ENCODE measurements around the gene GTF3C2.
"Not testable (repeated sequence)": the region's sequence is repeated elsewhere in the genome, so short reads cannot be mapped to it uniquely, and the experiment has no call there.

The GTF3C2 gene

DNA sequence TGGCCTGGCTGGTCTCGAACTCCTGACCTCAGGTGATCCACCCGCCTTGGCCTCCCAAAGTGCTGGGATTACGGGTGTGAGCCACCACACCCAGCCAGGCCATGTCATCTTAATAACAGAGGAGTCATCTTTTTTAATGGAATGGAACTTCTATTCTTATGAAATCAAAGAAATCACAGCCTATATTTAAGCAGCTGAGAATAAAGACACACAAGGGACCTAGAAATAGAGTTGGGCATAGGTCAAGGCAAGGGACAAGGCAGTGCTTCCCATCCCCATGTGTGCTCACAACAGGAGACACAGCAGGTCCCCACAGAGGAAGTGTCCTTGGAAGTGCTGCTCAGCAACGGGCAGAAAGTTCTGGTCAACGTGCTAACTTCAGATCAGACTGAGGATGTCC, 17.0 kb upstream of the GTF3C2 start:
- no peak for DNase-seq (ENCODE audit: low read depth)

DNA sequence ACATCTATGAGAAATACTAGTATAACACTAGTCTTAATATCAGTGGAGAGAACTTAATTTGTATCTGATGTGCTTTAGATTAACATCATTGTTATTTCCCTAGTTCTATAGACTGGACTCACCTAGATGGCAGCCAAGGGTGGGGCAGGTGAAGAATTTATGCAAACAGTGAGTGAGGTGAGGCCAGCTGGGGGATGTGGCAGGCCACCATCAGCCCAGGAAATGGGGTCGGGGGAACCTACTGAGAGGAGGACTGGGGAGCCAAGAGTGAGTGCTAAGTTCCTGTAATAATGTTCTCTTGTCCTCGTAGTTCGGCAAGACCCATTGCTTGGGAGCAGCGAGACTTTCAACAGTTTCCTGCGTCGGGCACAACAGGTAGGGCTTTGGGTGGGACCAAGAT, 16.4 kb upstream of the GTF3C2 start:
- DNase-seq (ENCODE audit: low read depth), result no peak

DNA sequence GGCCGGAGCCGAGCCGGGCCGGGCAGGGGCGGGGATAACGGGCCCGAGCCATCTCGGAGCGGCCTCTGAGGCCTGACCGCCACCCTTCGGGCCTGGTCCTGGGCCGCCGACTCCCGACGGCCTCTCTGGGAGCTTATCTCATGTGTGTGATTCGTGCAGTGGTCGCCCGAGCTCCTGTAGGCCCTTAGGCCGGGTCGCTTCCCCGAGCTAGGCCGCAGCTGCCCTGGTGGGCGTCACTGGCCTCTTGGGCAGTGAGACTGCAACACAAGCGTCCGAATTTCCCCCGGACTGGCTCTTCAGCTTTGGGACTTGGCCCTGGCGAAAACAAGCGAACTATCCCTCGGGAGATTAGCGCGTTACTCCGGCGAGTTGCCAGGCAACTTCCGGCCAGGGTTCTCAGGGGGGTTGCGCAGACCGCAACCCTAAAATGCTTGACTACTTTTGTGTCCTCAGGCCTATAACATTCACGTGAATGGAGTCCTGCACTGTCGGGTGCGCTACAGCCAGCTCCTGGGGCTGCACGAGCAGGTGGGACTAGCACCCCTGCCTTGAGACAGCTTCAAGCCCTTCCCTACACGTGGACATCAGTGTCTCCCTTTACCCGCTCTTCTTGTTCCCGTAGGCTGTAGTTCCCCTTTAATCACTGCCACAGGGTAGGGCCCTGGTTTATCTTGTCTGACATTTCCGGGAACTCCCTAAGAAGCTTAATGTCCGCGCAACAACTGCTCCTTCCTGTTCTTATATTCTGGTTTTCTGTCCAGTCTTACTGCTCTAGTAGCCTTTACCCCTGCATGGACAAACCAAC, 14.5 kb upstream of the GTF3C2 start:
- no peak for DNase-seq (ENCODE audit: low read depth)

DNA sequence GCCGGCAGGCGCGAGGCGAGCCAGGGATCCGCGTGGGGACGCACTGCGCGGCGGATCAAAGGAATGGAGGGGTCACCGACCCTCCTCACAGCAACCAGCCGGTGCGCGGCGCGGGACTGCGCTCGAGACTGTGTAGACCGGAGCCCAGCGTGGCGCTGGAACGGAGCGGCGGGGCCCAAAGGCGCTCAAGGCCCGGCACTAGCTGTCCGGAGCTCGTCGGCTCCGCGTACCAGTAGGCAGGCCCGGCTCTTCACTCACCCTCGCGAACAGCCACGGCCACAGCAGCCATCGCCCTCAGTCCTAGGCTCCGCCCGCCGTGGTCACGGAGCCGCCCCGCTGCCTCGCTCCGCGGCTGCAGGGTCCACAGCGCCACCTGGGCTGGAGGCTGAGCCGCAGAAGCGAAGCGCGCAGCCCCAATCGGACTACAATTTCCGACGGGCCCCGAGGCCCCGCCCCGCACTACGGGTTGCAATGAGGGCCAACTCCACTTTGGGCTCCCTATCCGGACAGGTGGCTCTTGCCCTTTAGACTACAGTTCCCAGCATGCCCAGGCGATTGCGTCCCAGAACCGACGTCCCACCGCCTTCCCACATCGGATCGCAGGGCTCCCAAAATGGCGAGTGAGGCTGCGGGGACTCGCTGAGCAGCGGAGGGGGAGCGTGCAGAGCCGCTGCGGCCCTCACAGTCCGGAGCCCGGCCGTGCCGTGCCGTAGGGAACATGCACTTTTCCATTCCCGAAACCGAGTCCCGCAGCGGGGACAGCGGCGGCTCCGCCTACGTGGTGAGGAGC, 13.7 kb upstream of the GTF3C2 start, which contains the start of the genes EIF2B4 and SNX17:
Gene EIF2B4 (minus strand): TSS at position 313 of the 790 bp plus-strand sequence. CDS start 24 bp downstream, at position 289.
Gene SNX17 (plus strand): TSS at position 591 of the 790 bp plus-strand sequence. CDS start 128 bp downstream, at position 719.
- peak; percentile 99 for DNase-seq (ENCODE audit: low read depth)

DNA sequence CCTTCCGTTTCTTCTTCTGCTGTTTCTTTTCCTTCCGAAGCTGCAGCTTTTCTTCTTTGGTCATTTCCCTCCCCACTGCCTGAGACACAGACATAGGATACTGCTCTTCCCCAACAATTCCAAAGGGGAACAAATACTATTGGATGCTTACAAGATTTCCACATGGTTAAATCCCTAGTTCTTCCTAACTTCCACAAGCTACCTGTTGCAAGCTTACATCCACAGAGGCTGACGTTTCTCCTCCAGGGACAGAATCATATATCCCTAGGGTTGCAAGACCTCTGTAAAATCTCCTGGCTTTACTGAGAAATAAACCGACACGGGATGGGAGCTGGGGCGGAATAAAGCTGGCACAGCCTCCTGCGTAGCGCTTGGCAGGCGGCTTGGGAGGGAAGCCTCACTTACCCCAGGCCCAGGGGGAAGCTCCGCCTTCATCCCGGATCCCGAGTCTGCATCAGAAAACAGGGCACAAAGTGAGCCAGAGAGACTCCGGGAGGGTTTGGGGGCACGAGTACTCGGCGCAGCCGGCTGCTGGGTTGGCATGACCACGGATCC, 13.0 kb upstream of the GTF3C2 start:
- DNase-seq (ENCODE audit: low read depth), result no peak

DNA sequence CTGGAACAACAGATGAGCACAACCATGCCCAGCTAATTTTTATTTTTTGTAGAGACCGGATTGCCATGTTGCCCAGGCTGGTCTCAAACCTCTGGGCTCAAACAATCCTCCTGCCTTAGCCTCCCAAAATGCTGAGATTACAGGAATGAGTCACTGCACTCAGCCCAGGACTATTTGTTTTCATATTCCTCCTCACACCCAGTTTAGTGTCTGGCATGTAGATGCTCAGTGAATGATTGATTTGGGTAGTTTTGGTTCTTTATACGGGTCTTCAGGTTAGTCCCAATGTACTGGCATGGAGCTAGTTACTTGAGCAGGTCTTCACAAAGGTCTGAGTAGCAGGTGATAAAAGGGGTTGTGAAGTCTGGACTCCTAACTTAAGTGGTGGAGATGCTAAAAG, 7.4 kb upstream of the GTF3C2 start:
- no peak for DNase-seq (ENCODE audit: low read depth)

DNA sequence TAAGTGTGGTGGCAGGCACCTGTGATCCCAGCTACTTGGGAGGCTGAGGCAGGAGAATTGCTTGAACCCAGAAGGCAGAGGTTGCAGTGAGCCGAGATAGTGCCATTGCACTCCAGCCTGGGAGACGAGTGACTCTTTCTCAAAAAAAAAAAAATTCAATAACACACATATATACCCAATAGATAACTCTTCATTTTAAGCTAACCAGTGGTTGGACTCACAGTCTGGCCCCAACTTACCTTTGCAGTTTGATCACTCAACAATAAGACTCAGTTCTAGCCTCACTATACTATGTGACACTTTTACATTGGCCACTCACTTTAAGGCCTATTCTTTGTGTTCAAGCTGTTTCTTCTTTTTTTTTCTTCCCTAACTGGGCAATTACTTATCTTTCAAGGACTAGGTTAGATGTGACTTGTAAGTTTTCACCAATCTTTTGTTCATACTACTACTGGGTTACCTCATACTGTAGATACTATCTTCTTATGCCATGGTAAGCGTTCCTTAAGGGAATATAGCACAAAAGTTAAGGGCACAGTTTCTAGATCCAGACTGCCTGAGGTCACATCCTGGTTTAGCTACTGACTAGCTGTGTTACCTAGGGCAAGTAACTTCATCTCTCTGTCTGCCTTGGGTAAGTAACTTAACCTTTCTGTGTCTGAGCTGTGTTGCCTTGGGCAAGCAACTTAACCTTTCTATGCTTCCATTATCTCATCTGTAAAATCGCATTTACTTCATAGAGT, 6.3 kb upstream of the GTF3C2 start:
- no peak for DNase-seq (ENCODE audit: low read depth)

DNA sequence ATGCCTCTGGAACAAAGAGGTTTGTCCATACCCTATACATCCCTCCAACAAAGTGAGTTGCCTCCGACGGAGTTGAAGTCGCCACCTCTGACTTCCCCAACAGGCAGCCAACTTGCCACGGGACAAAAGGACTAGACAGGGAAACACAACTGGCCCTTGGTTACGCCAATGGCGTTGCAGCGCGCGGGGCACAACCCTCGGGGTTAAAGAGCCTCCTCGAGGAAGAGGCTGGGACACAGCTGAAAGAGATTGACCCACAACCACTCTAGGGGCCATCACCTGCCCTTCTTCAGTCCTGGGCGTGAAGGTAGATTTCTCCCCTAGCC, 545 bp downstream of the GTF3C2 start:
- DNase-seq (ENCODE audit: low read depth), result no peak

DNA sequence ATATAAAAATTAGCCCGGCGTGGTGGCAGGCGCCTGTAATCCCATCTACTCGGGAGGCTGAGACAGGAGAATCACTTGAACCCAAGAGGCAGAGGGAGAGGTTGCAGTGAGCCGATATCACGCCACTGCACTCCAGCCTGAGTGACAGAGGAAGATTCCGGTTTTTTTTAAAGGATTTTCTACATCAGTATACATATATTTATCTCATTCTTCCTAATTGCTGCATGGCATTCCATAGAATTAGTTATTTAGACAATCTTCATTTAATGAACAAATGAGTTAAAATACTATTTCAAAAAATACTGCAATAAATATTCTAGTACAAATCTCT, 2.0 kb downstream of the GTF3C2 start:
- DNase-seq (ENCODE audit: low read depth), result no peak

DNA sequence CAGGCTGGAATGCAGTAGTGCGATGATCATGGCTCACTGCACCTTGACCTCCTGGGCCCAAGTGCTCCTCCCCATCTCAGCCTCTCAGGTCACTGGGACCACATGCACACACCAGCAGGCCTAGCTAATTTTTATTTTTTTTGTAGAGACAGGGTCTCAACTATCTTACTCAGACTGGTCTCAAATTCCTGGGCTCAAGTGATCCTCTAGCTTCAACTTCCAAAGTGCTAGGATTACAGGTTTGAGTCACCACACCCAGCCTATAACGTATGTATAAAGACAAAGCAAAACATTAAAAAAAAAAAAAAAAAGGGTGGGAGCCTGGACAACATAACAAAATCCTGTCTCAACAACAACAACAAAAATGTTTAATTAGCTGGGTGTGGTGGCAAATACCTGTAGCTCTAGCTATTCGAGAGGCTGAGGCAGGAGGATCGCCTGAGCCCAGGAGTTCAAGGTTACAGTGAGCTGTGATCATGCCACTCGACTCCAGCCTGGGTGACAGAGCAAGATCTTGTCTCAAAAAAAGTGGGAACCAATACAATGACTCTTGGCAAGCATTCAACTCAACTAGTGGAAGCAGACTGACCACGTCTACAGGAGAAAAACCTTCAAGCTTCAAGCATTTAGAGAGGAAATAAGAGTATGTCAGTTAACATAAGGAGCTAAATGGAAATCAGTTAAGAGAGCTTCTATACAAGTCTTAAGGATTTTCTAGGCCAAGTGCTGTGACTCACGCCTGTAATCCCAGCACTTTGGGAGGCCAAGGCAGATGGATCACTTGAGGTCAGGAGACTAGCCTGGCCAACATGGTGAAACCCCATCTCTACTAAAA, 2.6 kb downstream of the GTF3C2 start:
- DNase-seq (ENCODE audit: low read depth), result no peak

DNA sequence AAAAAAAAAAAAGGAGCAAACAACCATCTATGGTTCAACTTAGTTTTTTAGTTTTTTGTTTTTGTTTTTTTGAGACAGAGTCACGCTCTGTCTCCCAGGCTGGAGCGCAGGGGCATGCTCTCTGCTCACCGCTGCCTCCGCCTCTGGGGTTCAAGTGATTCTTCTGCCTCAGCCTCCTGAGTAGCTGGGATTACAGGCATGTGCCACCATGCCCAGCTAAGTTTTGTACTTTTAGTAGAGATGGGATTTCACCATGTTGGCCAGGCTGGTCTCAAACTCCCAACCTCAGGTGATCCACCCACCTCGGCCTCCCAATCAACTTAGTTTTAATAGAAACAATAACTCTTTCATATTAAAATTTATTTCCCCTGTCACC, 3.2 kb downstream of the GTF3C2 start:
- not testable (repeated sequence) for DNase-seq (ENCODE audit: low read depth)

DNA sequence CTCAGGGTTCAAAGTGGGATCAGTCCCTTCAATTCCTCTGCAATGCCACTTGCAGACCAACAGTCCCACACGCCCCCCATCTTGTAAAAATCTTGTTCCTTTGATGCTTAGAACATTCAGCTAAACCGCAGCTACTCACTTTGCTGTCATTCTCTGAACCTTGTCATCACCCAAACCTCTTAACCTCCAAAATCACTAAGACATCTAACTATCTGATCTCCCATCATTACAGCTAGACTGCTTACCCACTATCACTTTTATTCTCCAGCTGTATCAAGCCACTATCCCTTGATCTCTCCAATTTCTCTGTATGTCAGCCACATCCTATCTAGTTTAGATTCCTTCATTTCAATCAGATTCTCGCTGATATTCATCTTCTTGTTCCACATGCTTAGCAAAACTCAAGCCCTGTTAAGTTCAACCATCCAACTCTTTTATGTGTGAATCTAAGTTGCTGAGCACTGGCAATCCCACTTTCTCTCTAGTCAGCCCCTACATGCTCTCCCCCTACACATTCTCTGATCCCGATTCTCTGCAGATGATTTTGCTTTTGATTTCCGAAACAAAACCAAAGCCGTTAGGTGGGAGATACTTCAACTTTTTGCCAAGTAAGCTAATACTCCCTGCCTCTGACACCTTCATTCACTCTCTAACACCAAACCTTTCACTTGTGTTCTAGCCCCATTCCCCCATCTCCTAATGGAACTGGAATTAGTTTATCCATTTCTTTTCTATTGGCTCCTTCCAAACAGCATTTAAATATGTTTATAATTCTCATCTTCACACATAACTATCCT, 4.6 kb downstream of the GTF3C2 start:
- no peak for DNase-seq (ENCODE audit: low read depth)

DNA sequence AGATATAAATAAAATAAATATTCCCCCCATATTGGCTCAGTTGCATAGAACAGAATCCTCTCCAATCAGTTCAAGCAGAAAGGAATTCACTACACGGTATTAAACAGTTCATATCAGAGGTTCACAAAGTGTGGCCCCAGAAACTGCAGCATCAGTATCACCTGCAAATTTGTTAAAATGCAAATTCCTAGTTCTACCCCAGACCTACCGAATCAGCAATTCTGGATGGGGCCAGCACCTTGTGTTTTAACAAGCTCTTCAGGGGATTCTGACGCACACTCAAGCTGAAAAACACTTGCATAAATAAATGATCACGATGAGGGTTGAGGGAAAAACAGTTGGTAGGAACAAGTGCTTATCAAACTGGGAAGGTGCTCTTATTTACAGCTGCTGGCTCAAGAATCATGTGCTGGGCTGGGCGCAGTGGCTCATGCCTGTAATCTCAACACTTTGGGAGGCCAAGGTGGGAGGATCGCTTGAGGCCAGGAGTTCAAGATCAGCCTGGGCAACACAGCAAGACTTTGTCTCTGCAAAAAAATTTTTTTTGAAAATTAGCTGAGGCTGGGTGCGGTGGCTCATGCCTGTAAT, 6.4 kb downstream of the GTF3C2 start:
- DNase-seq (ENCODE audit: low read depth), result no peak

DNA sequence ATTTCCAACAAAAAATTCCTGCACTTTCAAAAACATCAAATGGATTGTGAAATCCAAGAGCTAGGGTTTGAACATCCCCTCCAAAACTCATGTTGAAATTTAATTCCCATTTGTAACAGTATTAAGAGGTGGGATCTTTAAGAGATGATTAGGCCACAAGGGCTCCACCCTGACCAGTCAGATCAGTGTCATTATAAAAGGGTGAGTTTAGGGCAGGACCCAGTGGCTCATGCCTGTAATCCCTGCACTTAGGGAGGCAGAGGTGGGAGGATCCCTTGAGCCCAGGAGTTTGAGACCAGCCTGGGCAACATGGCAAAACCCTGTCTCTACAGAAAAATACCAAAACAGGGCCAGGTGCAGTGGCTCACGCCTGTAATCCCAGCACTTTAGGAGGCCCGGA, 8.9 kb downstream of the GTF3C2 start:
- no peak for DNase-seq (ENCODE audit: low read depth)

DNA sequence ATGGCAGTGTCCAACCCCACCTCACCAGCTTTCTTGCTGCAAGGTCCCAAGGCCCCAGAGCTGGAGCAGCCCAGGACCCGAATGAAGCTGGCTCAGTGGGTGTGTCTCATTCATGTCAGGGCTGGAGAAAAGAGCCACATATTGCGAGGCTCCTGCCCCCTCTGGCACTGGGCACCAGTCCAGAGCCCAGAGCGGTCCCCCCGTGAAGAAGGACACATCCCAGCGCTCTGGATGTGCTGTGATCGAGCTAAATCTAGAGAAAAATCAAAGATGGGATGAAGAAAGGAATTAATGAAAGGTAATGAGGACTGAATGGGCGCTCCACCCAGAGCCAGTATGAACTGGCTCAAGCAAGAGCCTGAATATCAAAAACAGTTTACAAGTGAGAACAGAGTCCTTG, 20.4 kb downstream of the GTF3C2 start:
- no peak for DNase-seq (ENCODE audit: low read depth)

DNA sequence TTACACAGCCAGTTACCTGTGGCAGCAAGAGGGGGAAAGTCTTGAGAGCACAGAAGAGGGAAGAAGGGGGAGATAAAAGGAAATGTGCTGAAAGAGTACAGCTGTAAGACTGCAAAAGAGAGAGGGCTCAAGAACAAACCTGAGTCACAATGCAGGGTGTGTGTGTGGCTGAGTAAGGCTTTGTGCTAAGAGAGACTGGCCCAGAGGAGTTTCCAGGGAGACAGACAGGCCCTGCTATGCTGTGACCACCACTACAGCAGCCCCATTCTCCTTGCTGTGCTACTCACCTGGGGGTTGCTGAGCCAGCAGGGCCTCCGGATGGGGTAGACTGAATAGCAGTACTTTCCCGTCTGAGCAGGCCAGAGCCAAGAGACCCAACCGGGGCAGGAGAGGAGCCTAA, 21.3 kb downstream of the GTF3C2 start:
- no peak for DNase-seq (ENCODE audit: low read depth)

DNA sequence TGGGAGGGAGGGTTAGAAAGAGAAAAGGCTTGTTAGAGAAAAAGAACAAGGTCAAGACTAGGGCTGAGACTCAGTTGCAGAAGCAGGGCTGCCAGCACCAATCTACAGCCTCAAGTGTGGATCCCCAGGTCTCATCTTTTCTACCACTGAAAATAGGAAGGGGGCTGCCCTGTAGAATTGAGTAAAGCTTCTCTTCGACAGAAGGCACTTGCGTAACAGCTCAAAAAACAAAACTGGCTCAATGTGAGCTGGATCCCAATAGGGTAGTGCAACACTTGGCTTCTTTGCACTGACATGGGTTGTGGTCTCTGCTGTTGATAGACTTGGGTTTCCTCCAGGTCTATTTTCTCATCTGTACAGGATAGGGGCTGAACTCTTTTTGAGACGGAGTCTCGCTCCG, 31.8 kb downstream of the GTF3C2 start:
- no peak for DNase-seq (ENCODE audit: low read depth)

DNA sequence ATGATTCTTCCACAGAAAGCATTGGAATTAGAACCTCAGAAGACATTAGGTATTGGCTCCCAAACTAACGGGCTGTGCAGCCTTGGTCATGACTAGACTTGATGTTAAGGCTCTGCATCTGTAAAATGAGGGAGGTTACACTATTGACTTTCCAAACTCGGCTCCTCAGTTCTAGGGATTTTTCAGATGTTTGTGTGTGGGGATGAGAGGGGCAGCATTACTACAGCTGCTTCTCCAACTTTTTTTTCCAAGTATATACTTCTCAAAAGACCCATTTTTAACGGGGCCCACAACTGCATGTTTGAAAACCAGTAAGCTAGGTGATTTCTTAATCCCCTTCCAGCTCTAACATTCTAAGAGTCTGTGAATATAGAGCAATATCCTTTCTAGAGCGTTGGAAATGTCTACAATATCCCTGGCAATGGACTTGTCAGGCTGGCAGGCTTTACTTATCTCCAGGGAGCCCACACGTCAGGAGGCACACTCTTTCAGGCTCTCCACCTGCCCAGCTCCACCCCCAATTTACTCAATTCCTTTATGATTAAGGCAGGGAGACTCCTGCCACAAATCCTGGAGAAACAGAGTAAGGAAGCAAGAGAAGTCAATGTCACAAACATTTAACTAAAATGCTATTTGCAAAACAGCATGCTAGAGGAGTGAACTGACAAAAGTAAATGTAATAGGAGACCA, 32.8 kb downstream of the GTF3C2 start:
- no peak for DNase-seq (ENCODE audit: low read depth)

DNA sequence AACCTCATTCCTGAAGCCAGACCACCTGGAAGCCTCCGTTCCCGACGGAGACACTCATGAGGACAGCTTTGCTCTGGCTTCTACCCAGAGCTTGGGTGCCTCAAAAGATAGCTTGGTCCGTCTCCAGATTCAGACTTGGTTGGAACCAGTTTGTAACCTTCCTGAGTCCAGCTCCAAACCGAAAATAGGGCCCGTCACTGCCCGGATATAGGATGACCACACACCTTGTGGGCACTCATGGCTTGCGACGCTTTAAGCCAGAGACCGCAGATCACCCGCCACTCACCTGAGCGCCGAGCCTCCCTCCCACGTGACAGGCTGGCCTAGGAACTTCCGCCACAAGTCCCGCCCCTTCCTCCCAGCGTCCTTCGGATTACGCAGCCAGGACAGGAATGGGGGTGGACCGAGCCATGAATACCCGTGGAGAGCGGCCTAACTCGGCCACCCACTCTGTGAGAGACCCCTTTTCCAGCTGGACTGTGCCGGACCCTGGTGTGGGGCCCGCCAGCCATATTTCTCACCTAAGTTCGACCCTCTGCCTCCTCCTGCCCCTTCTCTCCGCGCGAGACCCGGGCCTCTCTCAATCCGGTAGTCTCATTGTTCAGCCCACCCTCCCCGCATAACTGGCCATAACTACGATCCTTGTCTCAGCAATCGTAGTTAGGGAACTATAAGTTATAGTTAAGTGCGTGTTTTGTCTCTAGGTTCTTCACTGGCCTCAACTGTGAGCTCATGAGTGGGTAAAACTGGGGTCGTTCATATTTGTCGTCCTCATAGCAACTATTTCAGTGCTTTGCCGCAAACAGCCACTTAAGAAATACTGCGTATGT, 33.6 kb downstream of the GTF3C2 start, which contains the start of gene MPV17:
Gene MPV17 (minus strand): TSS at position 332 of the 830 bp plus-strand sequence. CDS start 580 bp downstream, outside the sequence.
- peak; percentile 73 for DNase-seq (ENCODE audit: low read depth)
